K562 (cell line): ENCODE data around the gene ZNF490. TPM values are rescaled to one million over a fixed set of nuclear protein-coding genes. Genes with fewer than 3 reads are reported as not detected.

Experiments
- AFF4 ChIP-seq: sonication (generic); formaldehyde crosslinking; IDR thresholded peaks from 2 replicates; pipeline ENCODE4 v1.8.0; 2023; ENCODE audit warnings: mild to moderate bottlenecking, missing genetic modification reagents
- C11orf30 ChIP-seq: fragments of 450-650 bp; IDR thresholded peaks from 2 replicates; pipeline ENCODE4 v1.6.1; 2016; ENCODE audit warnings: low read depth, mild to moderate bottlenecking
- CBX8 ChIP-seq: fragments of 200-600 bp; sonication (generic); IDR thresholded peaks from 2 replicates; pipeline ENCODE4 v1.6.1; 2012; ENCODE audit warnings: borderline replicate concordance, mixed run types, low read depth, mild to moderate bottlenecking, moderate library complexity, mixed read lengths, low read length, control low read depth, inconsistent platforms; ENCODE audit not compliant: poor library complexity, severe bottlenecking; ENCODE audit errors: extremely low read depth
- CREB5 ChIP-seq: fragments of 250-450 bp; sonication (Bioruptor Pico); IDR thresholded peaks from 2 replicates; pipeline ENCODE4 v1.5.0; 2020; ENCODE audit warnings: mild to moderate bottlenecking
- E2F6 ChIP-seq, 2 experiments: IDR thresholded peaks; 2 replicates each; pipeline ENCODE4 v1.6.1; 2011; ENCODE audit warnings: borderline replicate concordance in 1 of 2, control low read depth in 1 of 2, low read depth in 1 of 2, low read length in 1 of 2, mild to moderate bottlenecking in 1 of 2, mixed read lengths in 1 of 2, moderate library complexity in 1 of 2; ENCODE audit not compliant: insufficient read depth in 1 of 2, insufficient read length in 1 of 2, poor library complexity in 1 of 2, severe bottlenecking in 1 of 2; ENCODE audit errors: extremely low read depth in 1 of 2
- EHMT2 ChIP-seq: fragments of 450-650 bp; IDR thresholded peaks from 2 replicates; pipeline ENCODE4 v1.6.1; 2018; ENCODE audit warnings: antibody characterized with exemption
- JUN ChIP-seq, 2 experiments: sonication (generic) in 1 of 2; formaldehyde crosslinking in 1 of 2; IDR thresholded peaks; 2 replicates each; pipeline versions ENCODE4 v1.6.1 to v1.8.0; 2012 to 2022; ENCODE audit warnings: borderline replicate concordance in 2 of 2, mild to moderate bottlenecking in 2 of 2, improper control_type of control experiment in 1 of 2, low read depth in 1 of 2, low read length in 1 of 2, missing genetic modification reagents in 1 of 2
- KHSRP ChIP-seq: fragments of 450-650 bp; IDR thresholded peaks from 2 replicates; pipeline ENCODE4 v1.6.1; 2017
- MAFK ChIP-seq: IDR thresholded peaks from 2 replicates; pipeline ENCODE4 v1.6.1; 2011; ENCODE audit warnings: low read length, improper control_type of control experiment
- NCOA6 ChIP-seq: fragments of 450-650 bp; IDR thresholded peaks from 2 replicates; pipeline ENCODE4 v1.6.1; 2017; ENCODE audit warnings: mild to moderate bottlenecking
- PPARD ChIP-seq: fragments of 250-450 bp; sonication (Bioruptor Pico); IDR thresholded peaks from 2 replicates; pipeline ENCODE4 v1.8.0; 2022; ENCODE audit warnings: inconsistent platforms, mild to moderate bottlenecking, moderate library complexity
- TAF15 ChIP-seq: fragments of 200-400 bp; formaldehyde crosslinking; IDR thresholded peaks from 2 replicates; pipeline ENCODE4 v1.6.1; 2017; ENCODE audit warnings: mild to moderate bottlenecking, low read depth, low read length, moderate library complexity
- VEZF1 ChIP-seq: fragments of 200-800 bp; sonication (Bioruptor generic); IDR thresholded peaks from 2 replicates; pipeline ENCODE4 v1.6.1; 2017; ENCODE audit warnings: missing genetic modification characterization, missing compliant biosample characterization
- ZKSCAN1 ChIP-seq: fragments of 150-350 bp; IDR thresholded peaks from 2 replicates; pipeline ENCODE4 v1.6.1; 2016; ENCODE audit warnings: low read depth, low read length
- ZNF347 ChIP-seq: fragments of 450-650 bp; formaldehyde crosslinking; IDR thresholded peaks from 2 replicates; pipeline ENCODE4 v1.4.0; 2020; ENCODE audit warnings: low read depth, mild to moderate bottlenecking, moderate library complexity
- ZNF512 ChIP-seq: IDR thresholded peaks from 2 replicates; pipeline ENCODE4 v1.6.1; 2016; ENCODE audit warnings: missing genetic modification characterization, missing compliant biosample characterization
- polyA plus RNA-seq, 8 experiments: library from polyadenylated mRNA; depleted of rRNA in 4 of 8; stranded (reverse) in 5 of 8; unstranded in 3 of 8; fragments of >200 nt; fragmentation: Nextera tagmentation in 2 of 8; fragmentation: Illumina TruSeq in 1 of 8; extraction: Ambion mirVana in 2 of 8; extraction: Trizol in 1 of 8; gene quantifications; 2 replicates each; pipeline versions ENCODE4 v1.2.1 to v1.2.3, GENCODE V29; 2011 to 2014; ENCODE audit warnings: inconsistent platforms in 1 of 8, missing spikeins in 1 of 8
- total RNA-seq, 7 experiments: library from RNA; depleted of rRNA in 6 of 7; stranded (reverse); fragments of >200 nt in 6 of 7; fragmentation: Illumina TruSeq in 2 of 7; extraction: Trizol in 2 of 7; gene quantifications; 2 replicates each; pipeline versions ENCODE4 v1.2.1 to v1.2.3, GENCODE V29; 2011 to 2021; ENCODE audit warnings: low replicate concordance in 1 of 7

The ZNF490 gene
- total and polyA plus RNA-seq, 9 of the 15 experiments (the other 6 are each of a cell fraction or from before 2014, with no cell fraction given): 0.90 to 8.3 (median 4.4) TPM

- TF ChIP-seq E2F6 (IDR thresholded peaks at IDR 0.05; ENCODE audit: borderline replicate concordance in 1 of 2, extremely low read depth in 1 of 2, insufficient read depth in 1 of 2, insufficient read length in 1 of 2, low read depth in 1 of 2, low read length in 1 of 2, poor library complexity in 1 of 2, severe bottlenecking in 1 of 2) (no peak), ZNF512 (no peak), TAF15 (no peak), AFF4 (0 out of 2 replicates have a peak, but pooled peaks have one; percentile 8), VEZF1 (CRISPR knock-in tag) (no peak), ZNF347 (CRISPR knock-in tag) (no peak), EHMT2 (no peak), NCOA6 (no peak), ZKSCAN1 (no peak), PPARD (CRISPR knock-in tag) (no peak), C11orf30 (no peak), KHSRP (no peak), CBX8 (no peak), MAFK (no peak), CREB5 (CRISPR knock-in tag) (no peak), JUN (IDR thresholded peaks at IDR 0.05; ENCODE audit: borderline replicate concordance, low read depth, low read length) (peak; percentile 43; the same call in 1 of the 2 replicates), JUN (CRISPR knock-in tag; IDR thresholded peaks at IDR 0.05; ENCODE audit: borderline replicate concordance) (0 out of 2 replicates have a peak, but pooled peaks have one; percentile 16)
Observed at GRCh38 chr19:12543855-12544254, 66.8 kb downstream of the ZNF490 start (continued).
